ENCODE measurements around the gene PAX3. TPM values are rescaled to one million over a fixed set of nuclear protein-coding genes. Genes with fewer than 3 reads are reported as not detected.

The PAX3 gene
- total RNA-seq, 1 donor from 2014 or later = not detected

DNA sequence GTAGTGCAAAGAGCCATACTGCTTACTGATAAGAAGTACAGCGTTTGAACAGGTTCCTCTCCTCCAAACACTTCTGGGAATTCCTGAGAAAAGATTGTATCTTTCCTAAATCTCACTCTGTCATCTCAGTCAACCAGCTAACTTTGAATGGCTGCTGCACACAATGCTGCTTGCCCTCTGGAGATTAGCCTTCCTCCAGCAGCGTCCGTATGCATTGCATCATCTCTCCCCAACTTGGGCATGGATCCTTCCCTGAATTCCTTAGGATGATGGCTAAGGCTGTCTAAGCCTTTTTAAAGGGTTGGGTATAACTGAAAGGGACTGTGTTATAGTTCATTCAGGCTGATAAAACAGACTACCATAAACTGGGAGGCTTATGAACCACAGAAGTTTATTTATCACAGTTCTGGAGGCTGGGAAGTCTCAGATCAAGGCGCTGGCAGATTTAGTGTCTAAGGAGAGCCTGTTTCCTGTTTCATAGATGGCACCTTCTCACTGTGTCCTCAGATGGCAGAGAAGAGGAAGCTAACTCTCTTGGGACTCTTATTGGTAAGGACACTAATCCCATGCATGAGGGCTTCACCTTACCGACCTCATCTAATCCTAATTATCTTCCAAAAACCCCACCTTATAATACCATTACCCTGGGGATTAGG lies 105.3 kb downstream of the PAX3 start:
- FAIRE-seq = no peak
- H3K27me3 ChIP-seq (ENCODE audit: control insufficient read depth, insufficient read depth, low read length) = no peaks in the 10 kb centered on the region
- H3K36me3 ChIP-seq (ENCODE audit: control insufficient read depth, insufficient read depth, low read length) = no peaks in the 10 kb centered on the region
- no peak overlapping the region for H3K4me3 ChIP-seq (ENCODE audit: low read depth, low read length)
- TF ChIP-seq CTCF (IDR thresholded peaks at IDR 0.05; ENCODE audit: insufficient read depth, low read length, severe bottlenecking) = no peak
- DNase-seq (ENCODE audit: low read depth) = no peak

- DNase-seq (ENCODE audit: low read depth) (no peak), FAIRE-seq (no peak)
- no peak for TF ChIP-seq CTCF (IDR thresholded peaks at IDR 0.05; ENCODE audit: insufficient read depth, low read length, severe bottlenecking)
- Histone ChIP-seq H3K4me3 (ENCODE audit: low read depth, low read length) (no peak overlapping the region), H3K27me3 (ENCODE audit: control insufficient read depth, insufficient read depth, low read length) (no peaks in the 10 kb centered on the region), H3K36me3 (ENCODE audit: control insufficient read depth, insufficient read depth, low read length) (no peaks in the 10 kb centered on the region)
Measured at GRCh38 chr2:222180619-222181018, 118.2 kb downstream of the PAX3 start.

- no peak for FAIRE-seq
- TF ChIP-seq CTCF (IDR thresholded peaks at IDR 0.05; ENCODE audit: insufficient read depth, low read length, severe bottlenecking) = no peak
- no peak for DNase-seq (ENCODE audit: low read depth)
- Histone ChIP-seq H3K36me3 (ENCODE audit: control insufficient read depth, insufficient read depth, low read length) (no peaks in the 10 kb centered on the region), H3K4me3 (ENCODE audit: low read depth, low read length) (no peak overlapping the region), H3K27me3 (ENCODE audit: control insufficient read depth, insufficient read depth, low read length) (no peaks in the 10 kb centered on the region)
Measured at GRCh38 chr2:222179592-222179991, 119.2 kb downstream of the PAX3 start.

DNA sequence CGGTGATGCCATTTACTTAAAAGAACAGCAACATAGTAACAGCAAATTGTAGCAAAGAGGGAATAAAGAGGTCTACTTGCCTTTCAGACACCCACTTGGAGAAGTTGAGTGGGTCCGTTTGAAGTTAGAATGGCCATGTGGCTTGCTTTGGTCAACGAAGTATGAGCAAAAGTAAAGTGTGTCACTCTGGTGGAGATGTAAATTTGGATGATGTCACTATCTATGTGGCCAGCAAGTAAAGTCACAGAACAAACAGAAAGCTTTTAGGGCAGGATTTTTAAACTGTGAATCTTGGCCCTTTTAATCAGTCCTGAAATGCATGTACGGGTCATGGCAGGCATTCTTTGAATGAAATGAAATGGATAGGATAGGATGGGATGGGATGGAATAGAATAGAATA lies 120.3 kb downstream of the PAX3 start:
- TF ChIP-seq CTCF (IDR thresholded peaks at IDR 0.05; ENCODE audit: insufficient read depth, low read length, severe bottlenecking) = no peak
- Histone ChIP-seq H3K27me3 (ENCODE audit: control insufficient read depth, insufficient read depth, low read length) (no peaks in the 10 kb centered on the region), H3K4me3 (ENCODE audit: low read depth, low read length) (no peak overlapping the region), H3K36me3 (ENCODE audit: control insufficient read depth, insufficient read depth, low read length) (no peaks in the 10 kb centered on the region)
- FAIRE-seq (no peak), DNase-seq (ENCODE audit: low read depth) (no peak)

GRCh38 chr2:222176890-222177289 lies 121.9 kb downstream of the PAX3 start:
- no peaks in the 10 kb centered on the region for H3K36me3 ChIP-seq (ENCODE audit: control insufficient read depth, insufficient read depth, low read length)
- DNase-seq (ENCODE audit: low read depth) = no peak
- no peaks in the 10 kb centered on the region for H3K27me3 ChIP-seq (ENCODE audit: control insufficient read depth, insufficient read depth, low read length)
- H3K4me3 ChIP-seq (ENCODE audit: low read depth, low read length) = no peak overlapping the region
- FAIRE-seq = no peak
- no peak for TF ChIP-seq CTCF (IDR thresholded peaks at IDR 0.05; ENCODE audit: insufficient read depth, low read length, severe bottlenecking)

GRCh38 chr2:222174450-222174849 lies 124.3 kb downstream of the PAX3 start:
- Histone ChIP-seq H3K27me3 (ENCODE audit: control insufficient read depth, insufficient read depth, low read length) (no peaks in the 10 kb centered on the region), H3K4me3 (ENCODE audit: low read depth, low read length) (no peak overlapping the region), H3K36me3 (ENCODE audit: control insufficient read depth, insufficient read depth, low read length) (no peaks in the 10 kb centered on the region)
- TF ChIP-seq CTCF (IDR thresholded peaks at IDR 0.05; ENCODE audit: insufficient read depth, low read length, severe bottlenecking) = no peak
- FAIRE-seq (no peak), DNase-seq (ENCODE audit: low read depth) (peak; percentile 4)
